ENCODE measurements around the gene KCNC2. TPM values are rescaled to one million over a fixed set of nuclear protein-coding genes. Genes with fewer than 3 reads are reported as not detected.

The KCNC2 gene
- total RNA-seq, 2 donors from 2014 or later = not detected

DNA sequence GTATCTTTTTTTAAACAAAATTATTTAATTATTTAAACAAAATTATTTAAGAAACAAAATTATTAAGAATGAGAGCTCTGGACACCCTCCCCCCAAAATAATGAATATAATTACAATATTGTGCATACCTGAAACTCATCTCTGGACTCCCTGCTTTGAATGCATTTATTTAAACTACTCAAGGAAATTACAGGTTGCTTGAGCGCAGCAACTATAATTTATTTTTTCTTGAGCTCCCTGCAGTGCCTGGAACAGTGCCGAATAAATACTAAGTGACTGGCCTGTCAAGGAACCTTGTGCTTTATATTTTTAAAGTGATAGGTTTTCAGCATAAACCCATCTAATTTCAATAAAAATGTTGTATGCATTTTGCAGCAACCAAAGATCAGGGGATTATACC, 93.9 kb downstream of the KCNC2 start:
- Mint-ChIP-seq H3K9me3 (no peaks in the 10 kb centered on the region), H3K27ac (no peak overlapping the region), H3K36me3 (no peaks in the 10 kb centered on the region)
- no peak for ATAC-seq
- DNase-seq (ENCODE audit: low spot score in 2 of 2) = no peak

DNA sequence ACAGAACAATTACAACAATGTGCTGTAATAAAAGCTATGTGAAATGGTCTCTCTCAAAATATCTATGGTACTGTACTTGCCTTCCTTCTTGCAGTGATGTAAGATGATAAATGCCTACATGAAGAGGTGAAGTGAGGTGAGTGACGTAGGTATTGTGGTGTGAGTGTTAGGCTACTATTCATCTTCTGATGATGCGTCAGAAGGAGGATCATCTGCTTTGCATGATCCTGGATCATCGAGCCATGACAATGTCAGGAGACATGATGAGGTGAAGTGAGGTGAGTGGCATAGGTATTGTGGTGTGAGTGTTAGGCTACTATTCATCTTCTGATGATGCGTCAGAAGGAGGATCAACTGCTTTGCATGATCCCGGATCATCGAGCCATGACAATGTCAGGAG, 105.8 kb downstream of the KCNC2 start:
- no peak for DNase-seq (ENCODE audit: low spot score in 2 of 2)
- H3K9me3 Mint-ChIP-seq = no peaks in the 10 kb centered on the region
- no peak overlapping the region for H3K27ac Mint-ChIP-seq
- ATAC-seq = no peak
- H3K36me3 Mint-ChIP-seq = no peaks in the 10 kb centered on the region

DNA sequence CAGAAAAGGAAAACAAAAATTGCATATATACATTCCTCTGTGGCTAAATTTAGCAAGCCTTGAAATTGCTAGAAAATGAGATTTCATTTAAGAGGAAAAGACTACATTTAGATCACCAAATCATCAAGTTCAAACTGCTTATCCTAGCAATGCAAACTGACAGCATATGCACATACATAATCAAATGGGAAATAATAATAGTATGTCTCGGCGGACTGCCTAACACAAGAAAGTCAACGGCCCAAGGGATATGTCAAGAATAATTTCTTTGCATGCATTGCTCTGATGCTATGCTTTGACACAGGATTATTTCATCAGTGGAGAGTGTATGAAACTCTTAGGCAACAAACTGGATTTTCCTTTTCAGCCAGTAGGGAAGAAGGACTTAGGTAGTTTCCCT, 107.9 kb downstream of the KCNC2 start:
- Mint-ChIP-seq H3K9me3 (no peaks in the 10 kb centered on the region), H3K27ac (no peak overlapping the region)
- no peak for ATAC-seq

DNA sequence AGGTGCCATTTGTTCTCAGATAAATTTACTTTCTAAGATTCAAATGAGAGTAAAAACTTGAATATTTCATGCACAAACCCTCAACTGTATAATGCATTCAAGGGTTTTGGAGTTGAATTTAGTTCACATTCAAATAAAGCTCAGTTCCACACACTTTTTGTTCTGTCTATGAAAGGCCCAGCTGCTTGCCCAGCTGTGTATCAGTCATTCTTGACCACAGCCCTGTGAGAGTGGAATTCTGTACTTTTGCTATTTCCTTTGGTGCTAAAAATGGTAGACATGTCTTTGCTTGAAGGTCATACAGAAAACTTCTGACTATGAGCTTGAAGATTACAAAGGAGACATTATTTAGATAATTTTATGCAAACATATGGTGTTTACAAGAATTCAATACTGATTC, 110.4 kb downstream of the KCNC2 start:
- DNase-seq (ENCODE audit: low spot score in 2 of 2) = no peak
- no peaks in the 10 kb centered on the region for H3K9me3 Mint-ChIP-seq
- ATAC-seq = no peak
- H3K36me3 Mint-ChIP-seq = no peaks in the 10 kb centered on the region
- H3K27ac Mint-ChIP-seq = no peak overlapping the region

More for the DNA sequence above, 107.9 kb downstream of the KCNC2 start:
- no peak for DNase-seq (ENCODE audit: low spot score in 2 of 2)
- no peaks in the 10 kb centered on the region for H3K36me3 Mint-ChIP-seq

DNA sequence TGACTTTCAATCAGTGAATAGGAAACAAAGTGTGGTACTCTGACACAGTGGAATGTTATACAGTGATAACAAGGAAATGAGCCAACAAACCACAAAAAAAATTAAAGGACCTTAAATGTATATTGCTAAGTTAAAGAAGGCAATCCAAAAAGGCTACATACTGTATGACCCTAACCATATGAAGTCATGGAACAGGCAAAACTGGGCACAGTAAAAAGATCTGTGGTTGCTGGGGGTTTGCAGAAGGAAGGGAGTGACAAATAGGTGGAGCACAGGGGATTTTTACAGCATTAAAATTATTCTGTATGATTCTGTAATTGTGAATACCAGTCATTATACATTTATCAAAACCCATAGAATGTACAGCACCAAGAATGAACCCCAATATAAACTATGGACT, 112.6 kb downstream of the KCNC2 start:
- ATAC-seq = no peak
- no peak for DNase-seq (ENCODE audit: low spot score in 2 of 2)
- no peaks in the 10 kb centered on the region for H3K36me3 Mint-ChIP-seq

DNA sequence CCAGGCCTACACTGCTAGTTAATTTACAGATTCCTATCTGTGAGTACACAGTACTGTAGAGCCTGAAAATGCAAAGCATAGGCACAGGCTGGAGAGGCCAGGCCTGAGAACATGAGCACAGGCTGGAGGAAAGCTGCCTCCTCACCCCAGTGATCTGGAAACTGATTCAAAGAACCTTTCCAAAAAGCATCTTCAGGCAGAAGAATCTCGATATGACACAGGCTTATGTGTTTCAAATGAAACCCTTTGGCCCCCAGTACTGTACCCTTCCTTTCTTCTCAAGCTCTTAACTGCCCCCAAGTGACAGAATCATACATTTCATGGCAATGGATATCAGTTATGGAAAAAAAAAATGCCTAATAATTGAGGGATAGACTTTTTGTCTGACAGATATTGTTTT, 122.0 kb downstream of the KCNC2 start:
- DNase-seq (ENCODE audit: low spot score in 2 of 2) = no peak
- no peaks in the 10 kb centered on the region for H3K36me3 Mint-ChIP-seq
- H3K9me3 Mint-ChIP-seq = no peaks in the 10 kb centered on the region
- ATAC-seq = no peak
- H3K27ac Mint-ChIP-seq = no peak overlapping the region

More for the DNA sequence above, 112.6 kb downstream of the KCNC2 start:
- H3K27ac Mint-ChIP-seq = no peak overlapping the region
- no peaks in the 10 kb centered on the region for H3K9me3 Mint-ChIP-seq

DNA sequence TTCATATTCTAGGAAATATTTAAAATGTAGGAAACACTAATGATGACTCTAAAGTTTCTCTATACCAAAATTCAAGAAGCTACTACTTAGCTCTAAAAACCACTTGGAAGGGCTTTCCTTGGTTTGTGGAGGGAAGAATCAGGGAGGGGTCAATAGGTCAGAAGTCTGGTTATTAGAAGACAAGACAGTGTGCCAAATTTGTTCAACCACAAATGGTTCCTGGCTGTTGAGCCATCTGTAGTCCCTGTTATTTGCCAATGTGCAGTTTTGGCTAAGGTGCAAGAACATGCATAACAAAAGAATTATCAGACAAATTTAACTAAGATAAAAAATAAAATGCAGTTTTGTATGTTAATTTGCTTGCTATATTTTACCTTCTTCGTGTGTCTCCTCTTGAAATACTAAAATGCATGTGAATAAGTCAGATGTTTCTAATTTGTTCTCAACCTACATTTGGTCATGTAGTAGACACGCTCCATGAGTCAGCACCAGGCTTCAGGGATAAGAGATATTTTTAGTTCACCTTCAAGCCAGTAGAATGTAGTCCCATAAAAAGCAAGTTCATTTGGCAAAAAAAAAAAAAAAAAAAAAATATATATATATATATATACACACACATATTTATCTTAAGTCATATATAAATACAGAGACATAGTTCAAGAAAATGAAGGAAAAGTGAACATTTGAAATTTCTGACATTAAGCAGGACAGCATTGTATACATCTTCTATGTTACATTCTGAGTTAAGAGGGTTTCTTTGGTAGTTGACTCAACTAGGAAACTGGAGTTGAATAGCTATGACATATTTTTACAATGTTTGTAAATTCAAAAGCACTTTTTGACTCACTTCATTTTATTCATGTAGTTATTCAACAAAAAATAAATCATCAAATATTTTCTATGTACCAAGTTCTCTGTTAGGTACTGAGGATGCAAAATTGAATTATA, 123.3 kb downstream of the KCNC2 start:
- ATAC-seq (peak in 1 of 2 donors; percentile 46), DNase-seq (ENCODE audit: low spot score in 2 of 2) (no peak)
- no peak overlapping the region for H3K27ac Mint-ChIP-seq
- H3K9me3 Mint-ChIP-seq = no peaks in the 10 kb centered on the region
- H3K36me3 Mint-ChIP-seq = no peaks in the 10 kb centered on the region

DNA sequence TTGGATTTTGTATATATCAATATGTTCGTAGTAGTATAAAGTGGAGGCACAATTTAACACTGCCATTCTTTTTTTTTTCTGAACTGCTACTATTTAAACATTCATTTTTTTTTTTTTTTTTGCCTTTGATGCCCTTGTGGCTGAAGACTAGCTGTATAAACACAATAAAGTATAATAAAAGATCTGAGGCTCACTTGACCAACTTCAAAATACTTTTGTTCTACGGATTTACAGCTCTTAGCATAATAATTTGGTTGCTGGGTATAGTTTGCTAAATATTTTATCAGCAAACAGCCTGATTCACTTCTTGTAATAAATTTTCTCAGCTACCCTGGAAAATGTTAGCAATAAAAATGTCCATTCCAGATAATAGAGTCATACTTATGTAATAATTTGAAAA, 128.3 kb downstream of the KCNC2 start:
- Mint-ChIP-seq H3K27ac (no peak overlapping the region), H3K9me3 (no peaks in the 10 kb centered on the region), H3K36me3 (no peaks in the 10 kb centered on the region)
- DNase-seq (ENCODE audit: low spot score in 2 of 2) = no peak
- no peak for ATAC-seq

DNA sequence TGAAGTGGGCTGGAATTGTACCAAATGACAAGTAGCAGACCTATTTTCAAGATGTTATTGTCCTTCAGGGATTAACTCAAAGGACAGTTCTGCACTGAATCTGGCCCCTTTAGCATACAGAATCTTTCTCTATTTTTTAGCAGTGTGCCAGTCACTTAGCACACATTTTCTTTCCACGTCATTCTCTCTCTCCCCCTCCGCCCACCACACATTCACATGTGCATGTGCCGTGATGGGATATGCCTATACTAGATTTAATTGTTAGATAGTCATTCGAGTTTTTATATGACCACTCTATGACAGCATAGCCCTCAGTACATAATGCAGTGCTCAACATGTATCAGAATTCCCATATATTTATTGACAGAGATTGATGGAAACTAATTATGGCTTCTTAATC, 129.1 kb downstream of the KCNC2 start:
- Mint-ChIP-seq H3K9me3 (no peaks in the 10 kb centered on the region), H3K36me3 (no peaks in the 10 kb centered on the region), H3K27ac (no peak overlapping the region)
- ATAC-seq = no peak
- no peak for DNase-seq (ENCODE audit: low spot score in 2 of 2)

DNA sequence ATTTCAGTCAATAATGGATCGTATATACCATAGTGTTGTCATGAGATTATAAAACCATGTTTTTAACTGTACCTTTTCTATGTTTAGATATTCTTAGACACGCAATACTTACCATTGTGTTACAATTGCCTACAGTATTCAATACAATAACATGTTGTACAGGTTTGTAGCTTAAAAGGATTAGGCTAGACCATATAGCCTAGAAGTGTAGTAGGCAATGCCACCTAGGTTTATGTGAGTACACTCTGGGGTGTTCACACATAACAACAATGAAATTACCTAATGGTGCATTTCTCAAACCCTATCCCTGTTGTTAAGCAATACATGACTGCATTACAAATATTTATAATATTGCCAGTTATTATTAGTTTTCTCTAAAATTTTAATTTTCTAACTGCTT, 144.2 kb downstream of the KCNC2 start:
- Mint-ChIP-seq H3K27ac (no peak overlapping the region), H3K36me3 (no peaks in the 10 kb centered on the region), H3K9me3 (no peaks in the 10 kb centered on the region)
- DNase-seq (ENCODE audit: low spot score in 2 of 2) (no peak), ATAC-seq (no peak)

DNA sequence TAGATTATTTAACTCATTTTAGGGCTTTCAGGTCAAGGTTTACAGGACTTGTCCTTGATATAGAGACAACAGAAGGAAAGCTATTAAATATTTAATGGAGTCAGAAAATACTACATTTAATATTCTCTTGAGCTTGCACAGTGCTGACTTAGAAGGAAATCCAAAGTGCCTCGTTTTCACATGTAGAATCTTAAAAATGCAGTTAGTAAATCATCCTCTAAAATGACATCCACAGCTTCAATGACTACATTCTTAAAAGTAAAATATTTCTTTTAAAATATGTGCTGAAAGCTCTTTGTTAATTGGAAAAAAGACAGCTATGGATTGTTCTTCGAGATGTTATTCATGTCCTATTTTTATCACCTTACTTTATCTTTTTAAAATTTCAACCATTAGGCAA, 146.9 kb downstream of the KCNC2 start:
- Mint-ChIP-seq H3K27ac (no peak overlapping the region), H3K9me3 (no peaks in the 10 kb centered on the region), H3K36me3 (no peaks in the 10 kb centered on the region)
- DNase-seq (ENCODE audit: low spot score in 2 of 2) = no peak
- ATAC-seq = no peak

DNA sequence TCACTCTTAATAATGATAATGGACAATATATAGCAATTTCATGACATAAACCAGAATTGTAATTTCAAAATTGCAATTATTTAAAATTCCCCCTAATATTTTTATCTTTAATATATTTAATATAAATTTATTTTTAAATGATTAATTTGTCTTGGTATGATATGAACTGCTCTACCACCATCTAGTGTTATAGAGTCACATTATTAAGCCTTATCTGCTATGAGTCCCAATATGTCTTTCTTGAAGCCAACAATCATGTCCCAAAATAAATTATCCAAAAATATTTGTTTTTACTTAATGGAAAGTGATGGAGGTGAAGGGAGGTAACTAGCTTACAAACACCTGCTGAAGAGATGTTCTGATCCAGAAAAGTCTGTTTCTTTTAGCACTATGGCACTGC, 151.4 kb downstream of the KCNC2 start:
- no peaks in the 10 kb centered on the region for H3K9me3 Mint-ChIP-seq
- H3K36me3 Mint-ChIP-seq = no peaks in the 10 kb centered on the region
- DNase-seq (ENCODE audit: low spot score in 2 of 2) (no peak), ATAC-seq (no peak)
- no peak overlapping the region for H3K27ac Mint-ChIP-seq

DNA sequence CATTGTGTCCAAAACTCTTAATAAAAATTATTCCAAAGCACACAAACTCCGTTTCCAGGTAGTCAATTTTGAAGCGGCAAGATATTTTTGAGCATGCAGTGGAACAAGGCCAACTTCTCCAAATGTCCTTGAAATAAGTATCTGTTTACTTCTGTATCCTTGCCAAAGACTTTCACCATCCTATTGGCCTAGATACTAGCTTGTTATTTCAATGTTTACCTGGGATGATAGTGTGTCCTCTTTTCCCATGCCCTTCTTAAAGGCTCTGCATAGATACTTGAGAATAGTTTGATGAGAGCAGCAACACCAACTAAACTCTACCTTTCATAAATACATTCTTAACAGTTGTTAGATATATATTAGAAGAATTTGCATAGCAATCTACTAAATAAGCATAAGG, 160.9 kb downstream of the KCNC2 start:
- Mint-ChIP-seq H3K9me3 (peaks cover 0 to 3% of the 10 kb centered on the region in 2 donors), H3K27ac (no peak overlapping the region), H3K36me3 (no peaks in the 10 kb centered on the region)
- DNase-seq (ENCODE audit: low spot score in 2 of 2) = no peak
- no peak for ATAC-seq

DNA sequence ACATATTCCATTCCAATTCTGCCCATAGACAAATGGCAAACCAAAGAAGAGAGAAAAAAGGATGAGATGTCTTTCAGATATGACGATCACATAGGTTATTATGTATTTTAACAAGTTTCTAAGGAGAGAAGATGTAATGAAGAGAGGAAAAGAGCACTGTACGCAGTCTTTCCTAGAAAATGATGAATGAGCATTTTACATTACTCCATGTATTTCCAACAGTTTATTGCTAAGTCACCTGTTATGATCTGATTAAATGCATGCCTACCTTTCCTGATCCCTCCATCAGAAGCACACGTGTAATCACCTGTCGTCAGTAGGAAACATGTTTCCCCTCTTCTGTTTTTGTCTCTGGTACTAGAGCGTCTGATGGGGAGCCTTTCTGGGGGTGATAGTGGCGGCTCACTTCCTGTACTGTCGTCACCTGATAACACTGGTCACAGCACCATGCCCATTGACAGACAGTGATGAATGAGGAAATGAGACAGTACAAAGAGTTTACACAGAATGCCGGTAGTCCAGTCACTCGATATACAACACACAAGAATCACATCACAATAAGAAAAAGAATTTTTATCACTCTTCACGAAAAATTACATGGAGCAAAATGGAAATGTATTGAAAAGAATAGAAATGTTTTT, 161.6 kb downstream of the KCNC2 start:
- ATAC-seq = no peak
- no peak overlapping the region for H3K27ac Mint-ChIP-seq
- H3K36me3 Mint-ChIP-seq = no peaks in the 10 kb centered on the region
- DNase-seq (ENCODE audit: low spot score in 2 of 2) = no peak
- H3K9me3 Mint-ChIP-seq = peaks cover 0 to 3% of the 10 kb centered on the region in 2 donors

DNA sequence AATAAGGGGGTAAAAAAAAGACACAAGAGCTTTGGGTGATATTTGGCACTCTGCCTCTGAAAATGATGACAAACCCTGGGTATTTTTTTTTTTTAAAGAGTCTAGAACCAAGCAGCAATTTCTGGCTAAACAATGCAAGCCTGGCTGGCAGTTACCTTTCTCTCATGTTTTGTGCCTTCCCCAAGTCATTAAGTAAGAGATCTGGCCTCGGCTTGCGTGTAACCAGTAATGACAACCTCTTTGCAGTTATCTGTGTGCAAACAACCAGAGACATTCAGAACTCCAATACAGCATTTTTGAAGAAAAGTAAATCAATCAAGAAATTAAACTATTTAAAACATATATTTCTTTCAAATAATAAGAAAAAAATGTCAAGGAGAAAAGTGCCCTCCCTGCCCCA, 167.5 kb downstream of the KCNC2 start:
- ATAC-seq (no peak), DNase-seq (ENCODE audit: low spot score in 2 of 2) (no peak)
- no peak overlapping the region for H3K27ac Mint-ChIP-seq
- no peaks in the 10 kb centered on the region for H3K9me3 Mint-ChIP-seq
- H3K36me3 Mint-ChIP-seq = no peaks in the 10 kb centered on the region

DNA sequence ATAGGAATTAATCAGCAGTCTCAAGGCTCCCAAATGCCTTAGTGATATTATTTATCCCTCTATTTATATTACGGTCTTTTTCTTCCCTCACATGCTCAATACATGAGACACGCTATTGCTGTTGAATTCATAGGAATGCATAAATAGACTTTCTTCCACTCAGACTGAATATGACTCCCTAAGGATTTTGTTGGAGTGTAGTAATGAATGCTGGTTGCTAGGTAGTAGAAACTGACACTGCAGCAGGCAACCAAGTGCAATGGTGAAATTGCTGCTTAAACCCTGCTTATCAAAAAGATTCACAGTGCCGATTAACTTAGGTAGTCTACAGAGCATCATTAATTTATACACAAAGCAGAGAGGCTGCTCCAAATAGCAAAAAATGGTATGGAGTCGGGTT, 168.2 kb downstream of the KCNC2 start:
- H3K9me3 Mint-ChIP-seq = no peaks in the 10 kb centered on the region
- H3K36me3 Mint-ChIP-seq = no peaks in the 10 kb centered on the region
- ATAC-seq (no peak), DNase-seq (ENCODE audit: low spot score in 2 of 2) (no peak)
- no peak overlapping the region for H3K27ac Mint-ChIP-seq

DNA sequence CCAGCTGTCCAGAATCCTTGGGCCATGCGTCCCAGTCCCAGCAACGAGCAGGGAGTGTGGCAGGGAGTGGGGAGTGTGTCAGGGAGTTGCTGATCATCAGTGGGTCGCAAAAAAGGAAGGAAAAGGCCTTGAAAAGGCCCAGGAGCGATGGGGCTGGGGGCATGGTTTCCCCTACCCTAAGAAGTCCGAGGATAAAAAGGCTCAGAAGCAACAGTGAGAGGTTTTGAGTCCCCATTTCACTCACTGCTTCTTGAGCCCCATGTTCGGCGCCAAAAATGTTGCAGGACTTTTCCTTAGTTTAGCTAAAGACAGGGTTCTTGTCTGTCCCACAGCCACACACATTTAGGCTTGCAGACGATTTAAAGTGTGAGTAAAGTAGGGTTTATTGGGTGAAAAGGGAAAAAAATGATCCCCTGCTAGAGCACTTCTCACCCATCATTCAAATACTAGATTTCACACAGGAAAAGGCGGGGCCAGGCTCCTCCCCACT, 189.5 kb downstream of the KCNC2 start:
- peaks cover 9 to 17% of the 10 kb centered on the region in 2 donors for H3K36me3 Mint-ChIP-seq
- H3K27ac Mint-ChIP-seq = no peak overlapping the region
- ATAC-seq (no peak), DNase-seq (ENCODE audit: low spot score in 2 of 2) (no peak)
- peaks cover 19 to 32% of the 10 kb centered on the region in 2 donors for H3K9me3 Mint-ChIP-seq

DNA sequence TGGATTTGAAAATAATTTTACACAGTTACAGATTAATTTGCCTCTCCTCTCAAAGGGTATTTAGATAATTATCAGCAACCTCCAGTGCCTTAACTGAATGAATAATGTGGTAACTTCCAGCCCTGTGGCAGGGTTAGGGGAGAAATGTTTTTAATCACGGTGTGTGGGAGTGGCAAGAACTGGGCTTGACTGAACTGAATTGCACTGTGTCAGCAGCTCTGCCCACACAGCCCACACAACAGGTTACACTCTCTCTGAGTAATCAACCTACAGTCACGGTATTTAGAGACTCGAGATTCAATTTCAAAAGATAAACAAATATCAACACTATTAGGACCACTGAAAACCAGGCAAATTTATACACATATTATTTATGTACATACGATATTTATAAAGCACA, 198.5 kb downstream of the KCNC2 start:
- DNase-seq (ENCODE audit: low spot score in 2 of 2) = no peak
- ATAC-seq = no peak

More for the DNA sequence above, 198.5 kb downstream of the KCNC2 start:
- Mint-ChIP-seq H3K36me3 (peaks cover 0 to under 1% of the 10 kb centered on the region in 2 donors), H3K9me3 (peaks cover 1 to 7% of the 10 kb centered on the region in 2 donors), H3K27ac (no peak overlapping the region)

All from activated naive CD4-positive, alpha-beta T cell treated with anti-CD3 and anti-CD28 coated beads, Interleukin-2, amount 50 U/mL, for 72 hours (primary cell).